Heart left ventricle (tissue), 16 donors: ENCODE data around the gene UNC45A. TPM values are rescaled to one million over a fixed set of nuclear protein-coding genes. Genes with fewer than 3 reads are reported as not detected.
"Not testable (repeated sequence)": the region's sequence is repeated elsewhere in the genome, so short reads cannot be mapped to it uniquely, and the experiment has no call there.

Experiments used
- ATAC-seq, 4 donors: fragments of 200-7000 bp; cut with Tn5 transposase; one replicate each; pipeline ENCODE4 v1.9.1; 2020 to 2022; ENCODE audit warnings: moderate library complexity in 4 of 4, mild to moderate bottlenecking in 3 of 4, moderate number of reproducible peaks in 1 of 4
- DNase-seq, 5 donors: peaks; one replicate each; pipeline ENCODE4 v3.0.0-alpha.2; 2020
- H3K27ac ChIP-seq, 12 donors: fragments of 200-600 bp; sonication (generic) in 4 of 12; one replicate each; pipeline versions ENCODE4 v1.5.0 to v1.8.0; 2016 to 2022; ENCODE audit warnings: mild to moderate bottlenecking in 2 of 12
- H3K27me3 ChIP-seq, 9 donors: fragments of 200-600 bp; sonication (generic) in 2 of 9; one replicate each; pipeline versions ENCODE4 v1.5.1 to v1.8.0; 2016 to 2022; ENCODE audit warnings: mild to moderate bottlenecking in 3 of 9
- H3K36me3 ChIP-seq, 9 donors: fragments of 200-600 bp; sonication (generic) in 2 of 9; one replicate each; pipeline versions ENCODE4 v1.5.0 to v1.8.0; 2018 to 2022; ENCODE audit warnings: mild to moderate bottlenecking in 2 of 9
- H3K4me1 ChIP-seq, 12 donors: fragments of 200-600 bp; sonication (generic) in 4 of 12; one replicate each; pipeline versions ENCODE4 v1.5.0 to v1.8.0; 2016 to 2022; ENCODE audit warnings: mild to moderate bottlenecking in 3 of 12
- H3K4me3 ChIP-seq, 12 donors: fragments of 200-600 bp; sonication (generic) in 4 of 12; one replicate each; pipeline versions ENCODE4 v1.5.0 to v1.8.0; 2017 to 2022; ENCODE audit warnings: mild to moderate bottlenecking in 9 of 12, moderate library complexity in 4 of 12
- H3K9me3 ChIP-seq, 12 donors: fragments of 200-600 bp; sonication (generic) in 4 of 12; one replicate each; pipeline versions ENCODE4 v1.5.0 to v1.8.0; 2016 to 2022; ENCODE audit warnings: mild to moderate bottlenecking in 1 of 12
- POLR2A ChIP-seq, 2 donors: fragments of 450-650 bp; IDR thresholded peaks; one replicate each; pipeline ENCODE4 v1.6.1; 2017; ENCODE audit warnings: antibody characterized with exemption in 2 of 2, mild to moderate bottlenecking in 2 of 2, moderate library complexity in 2 of 2
- WGBS, 4 donors: extraction: QIAGEN DNeasy Blood & Tissue Kit in 2 of 4; methylation state at CpG; one replicate each; pipeline versions ENCODE4 v1.1.5 to v1.1.7; 2013 to 2018; 5-methylcytosine and 5-hydroxymethylcytosine counted together
- intact Hi-C, 10 donors: fragments of 100-400 bp; cut with DNase I; formaldehyde crosslinking; loops; one replicate each; pipeline versions ENCODE4 v1.11.1 to v1.14.2; 2022
- polyA plus RNA-seq, 2 donors: library from polyadenylated mRNA; stranded (reverse); fragments of 200-250 nt; gene quantifications; one replicate each; pipeline ENCODE4 v1.2.3, GENCODE V29; 2013
- total RNA-seq, 9 donors: library from RNA; depleted of rRNA in 2 of 9; stranded (reverse); fragments of >200 nt in 2 of 9; fragmentation: NEBNext Ultra II Directional in 3 of 9; extraction: Animal tissue kit (Norgen Biotek cat#: 25700) in 3 of 9; gene quantifications; one replicate each; pipeline versions ENCODE4 v1.1.0 to v1.2.4, GENCODE V29; 2016 to 2023
- TF ChIP-seq, protein P1 (sequence below), 12 donors: fragments of 200-600 bp; sonication (generic) in 4 of 12; IDR thresholded peaks; one replicate each; pipeline versions ENCODE4 v1.5.0 to v1.8.0; 2018 to 2022; ENCODE audit warnings: antibody characterized with exemption in 12 of 12, mild to moderate bottlenecking in 5 of 12
- donor health status: ischemic (EF 13 %, LVEDD 7.1; RV severe dilation, severe dysfunction).
- donor health status: healthy with polysubstance abuse.
- donor health status: DM: no; HTN: yes; CAD: no.
- donor health status: DM: no; HTN: no; CAD: no.
- donor health status: ischemic (EF 25% LVEDD 6.9; RV normal size, moderate dysfunction).
- donor health status: ischemic (EF 25% LVEDD 5.7; RV mildly dilated, moderate dysfunction).
- donor health status: healthy.
- donor health status: DM: yes; HTN: yes; CAD: no.
- donor health status: ischemic (EF 35%, LVEDD 5.7; RV mildly dilated, moderate dysfunction).
- donor health status: nonischemic (EF 11% LVEDD 7.7; RV severe dilation, severe dysfunction).
- donor health status: DM: yes; HTN: yes; CAD: no.
- donor health status: PGD.
- donor health status: ischemic (EF 29% LVEDD 5.4; RV normal size, mild dysfunction).
- donor health status: nonischemic (EF 23%, LVEDD 6.1; RV moderate dilation, normal function).

The UNC45A gene
- total and polyA plus RNA-seq, 11 donors: 12.0 to 34.0 (median 21.9) TPM

DNA sequence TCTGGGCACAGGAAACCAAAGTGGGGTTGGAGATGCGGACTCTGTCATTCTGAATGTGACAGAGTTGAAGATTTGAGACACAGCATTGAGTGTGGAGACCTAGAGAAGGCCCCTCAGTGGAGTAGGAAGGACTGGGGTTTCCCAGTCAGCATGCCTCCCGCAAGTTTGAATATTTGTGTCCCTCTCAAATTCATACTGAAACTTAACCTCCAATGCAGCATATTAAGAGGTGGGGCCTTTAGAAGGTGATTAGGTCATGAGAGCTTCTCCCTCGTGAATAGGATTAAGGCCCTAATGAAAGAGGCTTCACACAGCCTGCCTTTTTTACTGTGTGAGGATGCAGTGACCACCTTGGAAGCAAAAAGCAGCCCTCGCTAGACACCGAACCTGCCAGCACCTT, 10.7 kb upstream of the UNC45A start:
- no peak for DNase-seq
- Histone ChIP-seq H3K27me3 (no peaks in the 10 kb centered on the region), H3K9me3 (no peaks in the 10 kb centered on the region), H3K27ac (no peak overlapping the region), H3K4me3 (no peak overlapping the region), H3K36me3 (peaks cover 3 to 32% (median 29%) of the 10 kb centered on the region in 9 donors), H3K4me1 (peaks cover 0 to 15% (median 4%) of the 10 kb centered on the region in 12 donors)
- intact Hi-C loops: no loop called here
- TF ChIP-seq POLR2A (IDR thresholded peaks at IDR 0.05): no peak
- TF ChIP-seq, protein P1, sequence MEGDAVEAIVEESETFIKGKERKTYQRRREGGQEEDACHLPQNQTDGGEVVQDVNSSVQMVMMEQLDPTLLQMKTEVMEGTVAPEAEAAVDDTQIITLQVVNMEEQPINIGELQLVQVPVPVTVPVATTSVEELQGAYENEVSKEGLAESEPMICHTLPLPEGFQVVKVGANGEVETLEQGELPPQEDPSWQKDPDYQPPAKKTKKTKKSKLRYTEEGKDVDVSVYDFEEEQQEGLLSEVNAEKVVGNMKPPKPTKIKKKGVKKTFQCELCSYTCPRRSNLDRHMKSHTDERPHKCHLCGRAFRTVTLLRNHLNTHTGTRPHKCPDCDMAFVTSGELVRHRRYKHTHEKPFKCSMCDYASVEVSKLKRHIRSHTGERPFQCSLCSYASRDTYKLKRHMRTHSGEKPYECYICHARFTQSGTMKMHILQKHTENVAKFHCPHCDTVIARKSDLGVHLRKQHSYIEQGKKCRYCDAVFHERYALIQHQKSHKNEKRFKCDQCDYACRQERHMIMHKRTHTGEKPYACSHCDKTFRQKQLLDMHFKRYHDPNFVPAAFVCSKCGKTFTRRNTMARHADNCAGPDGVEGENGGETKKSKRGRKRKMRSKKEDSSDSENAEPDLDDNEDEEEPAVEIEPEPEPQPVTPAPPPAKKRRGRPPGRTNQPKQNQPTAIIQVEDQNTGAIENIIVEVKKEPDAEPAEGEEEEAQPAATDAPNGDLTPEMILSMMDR (IDR thresholded peaks at IDR 0.05): no peak
- ATAC-seq: no peak
- WGBS, 4 donors: 90 to 94% (median 92%) methylated on average over 5 of the region's 5 CpGs

GRCh38 chr15:90926766-90927165, 8.3 kb upstream of the UNC45A start:
- H3K27me3 ChIP-seq, H3K36me3 ChIP-seq, H3K9me3 ChIP-seq, H3K27ac ChIP-seq, ATAC-seq, DNase-seq, H3K4me3 ChIP-seq, intact Hi-C loops: not testable (repeated sequence)
- WGBS, 4 donors: 88 to 94% (median 91%) methylated on average over 10 of the region's 10 CpGs
- H3K4me1 ChIP-seq: peaks cover 6 to 33% (median 20%) of the 10 kb centered on the region in 12 donors

DNA sequence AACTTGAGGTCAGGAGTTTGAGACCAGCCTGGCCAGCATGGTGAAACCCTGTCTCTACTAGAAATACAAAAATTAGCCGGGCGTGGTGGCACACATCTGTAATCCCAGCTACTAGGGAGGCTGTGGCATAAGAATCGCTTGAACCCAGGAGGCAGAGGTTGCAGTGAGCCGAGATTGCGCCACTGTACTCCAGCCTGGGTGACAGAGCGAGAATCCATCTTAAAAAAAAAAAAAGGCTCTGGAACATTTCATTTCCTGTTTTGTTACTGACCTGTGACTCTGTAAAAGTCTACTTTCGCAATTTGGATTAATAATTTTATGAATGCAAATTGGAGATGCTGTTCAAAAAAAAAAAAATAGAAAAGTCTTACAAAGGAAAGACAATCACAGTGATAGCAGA, 7.0 kb upstream of the UNC45A start:
- H3K4me3 ChIP-seq, H3K27me3 ChIP-seq, H3K9me3 ChIP-seq, H3K36me3 ChIP-seq, DNase-seq, ATAC-seq, intact Hi-C loops: not testable (repeated sequence)
- Histone ChIP-seq H3K27ac (peak overlapping the region in 1 of 12 donors; percentile 60), H3K4me1 (peaks cover 8 to 41% (median 27%) of the 10 kb centered on the region in 12 donors)
- WGBS, 4 donors: 81 to 92% (median 91%) methylated on average over 7 of the region's 7 CpGs

- intact Hi-C loops: loop anchor here in 5 of 10 donors (2.0 to 5.0 kb wide), 4 partner anchors 27 to 282 kb away; partner anchors contain the start of gene MAN2A2 (in 3 of the 5)
- Histone ChIP-seq H3K4me3 (peak overlapping the region; percentile 52 to 95 (median 66)), H3K36me3 (no peaks in the 10 kb centered on the region), H3K27me3 (no peaks in the 10 kb centered on the region), H3K9me3 (no peaks in the 10 kb centered on the region), H3K27ac (peak overlapping the region; percentile 89 to 97 (median 96)), H3K4me1 (peaks cover 8 to 47% (median 31%) of the 10 kb centered on the region in 12 donors)
- 53 to 58% (median 57%) methylated on average over 21 of the region's 21 CpGs for WGBS, 4 donors
- TF ChIP-seq POLR2A (IDR thresholded peaks at IDR 0.05): no peak
- TF ChIP-seq, protein P1 (IDR thresholded peaks at IDR 0.05): no peak
- no peak for DNase-seq
- ATAC-seq: no peak
Measured at GRCh38 chr15:90929246-90930019, 5.7 kb upstream of the UNC45A start.

- intact Hi-C loops: loop anchor here in 5 of 10 donors (2.0 to 5.0 kb wide), 4 partner anchors 28 to 284 kb away; partner anchors contain the start of gene MAN2A2 (in 3 of the 5)
- H3K9me3 ChIP-seq: no peaks in the 10 kb centered on the region
- peak overlapping the region in 10 of 12 donors; percentile 53 to 95 (median 82) for H3K4me3 ChIP-seq
- H3K27me3 ChIP-seq: no peaks in the 10 kb centered on the region
- peaks cover 11 to 57% (median 41%) of the 10 kb centered on the region in 12 donors for H3K4me1 ChIP-seq
- peak overlapping the region; percentile 89 to 97 (median 96) for H3K27ac ChIP-seq
- ATAC-seq (no peak), DNase-seq (no peak)
- no peak for TF ChIP-seq POLR2A (IDR thresholded peaks at IDR 0.05)
- TF ChIP-seq, protein P1 (IDR thresholded peaks at IDR 0.05): no peak
- no peaks in the 10 kb centered on the region for H3K36me3 ChIP-seq
- 49 to 61% (median 55%) methylated on average over 15 of the region's 15 CpGs for WGBS, 4 donors
Measured at GRCh38 chr15:90930861-90931574, 4.1 kb upstream of the UNC45A start.
